Measurements from ENCODE around the gene CACNB4. TPM values are rescaled to one million over a fixed set of nuclear protein-coding genes. Genes with fewer than 3 reads are reported as not detected.
A peak's percentile ranks its signal among the peaks of the same experiment; 100 is the strongest.
"Not testable (repeated sequence)": the region's sequence is repeated elsewhere in the genome, so short reads cannot be mapped to it uniquely, and the experiment has no call there.

Gene CACNB4
- total RNA-seq, 3 donors from 2014 or later: 0.05 to 0.26 (median 0.15) TPM

DNA sequence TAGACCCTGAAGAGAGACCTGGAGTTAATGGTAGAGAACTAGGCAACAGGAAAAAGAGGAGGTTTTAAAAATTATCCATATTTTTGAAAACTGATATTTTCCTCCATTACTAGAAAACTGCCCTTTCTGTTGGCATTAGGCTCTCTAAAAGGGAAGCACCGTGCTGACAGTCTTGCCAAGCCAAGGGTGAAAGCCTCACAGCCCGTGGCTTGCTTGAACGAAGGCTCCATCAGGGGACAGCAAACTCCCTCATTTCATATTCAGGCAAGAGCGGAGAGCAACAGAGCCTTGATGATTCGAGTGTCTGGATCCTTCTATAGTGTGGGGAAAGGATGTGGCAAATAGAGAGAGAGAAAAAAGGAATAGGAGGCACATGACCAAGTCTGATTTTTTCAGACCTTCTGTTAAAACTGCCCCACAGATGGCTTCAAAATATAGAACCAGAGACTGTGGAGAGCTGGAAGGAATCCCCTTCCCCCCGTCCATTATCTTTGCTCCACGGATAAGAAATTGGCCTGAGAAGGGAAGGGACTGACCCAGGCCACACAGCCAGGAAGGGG is 67.0 kb downstream of the CACNB4 start:
- Mint-ChIP-seq H3K4me3 (no peak overlapping the region), H3K27me3 (ENCODE audit: low read depth) (peaks cover 9% of the 10 kb centered on the region), H3K9me3 (no peaks in the 10 kb centered on the region), H3K4me1 (ENCODE audit: low read depth) (no peaks in the 10 kb centered on the region), H3K36me3 (ENCODE audit: insufficient read depth) (no peaks in the 10 kb centered on the region)
- no peak for ATAC-seq
- DNase-seq: no peak

DNA sequence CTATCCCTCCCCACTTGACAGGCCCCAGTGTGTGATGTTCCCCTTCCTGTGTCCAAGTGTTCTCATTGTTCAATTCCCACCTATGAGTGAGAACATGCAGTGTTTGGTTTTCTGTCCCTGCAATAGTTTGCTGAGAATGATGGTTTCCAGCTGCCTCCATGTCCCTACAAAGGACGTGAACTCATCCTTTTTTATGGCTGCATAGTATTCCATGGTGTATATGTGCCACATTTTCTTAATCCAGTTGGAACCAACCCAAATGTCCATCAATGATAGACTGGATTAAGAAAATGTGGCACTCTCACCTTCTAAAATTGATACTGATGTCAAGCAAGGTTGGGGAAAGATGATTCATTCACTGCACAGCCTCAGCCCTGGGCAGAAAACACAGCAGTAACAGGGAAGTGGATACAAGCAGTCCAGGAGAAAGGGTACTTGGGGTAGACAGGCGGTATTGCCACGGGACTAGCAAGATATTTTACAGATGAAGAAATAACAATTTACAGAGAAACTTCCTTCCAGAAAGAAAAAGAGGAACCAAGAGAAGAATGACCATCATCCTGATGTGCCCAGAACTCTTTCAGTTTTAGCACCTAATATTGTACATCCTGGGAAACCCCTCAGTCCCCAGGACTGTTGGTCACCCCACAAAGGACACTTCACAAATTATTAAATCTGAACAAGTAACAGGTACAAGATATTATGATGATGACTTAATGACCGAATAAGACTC is 68.1 kb downstream of the CACNB4 start:
- peaks cover 12% of the 10 kb centered on the region for H3K27me3 Mint-ChIP-seq (ENCODE audit: low read depth)
- H3K4me1 Mint-ChIP-seq (ENCODE audit: low read depth); DNase-seq; H3K9me3 Mint-ChIP-seq; H3K4me3 Mint-ChIP-seq; H3K36me3 Mint-ChIP-seq (ENCODE audit: insufficient read depth); ATAC-seq: not testable (repeated sequence)

DNA sequence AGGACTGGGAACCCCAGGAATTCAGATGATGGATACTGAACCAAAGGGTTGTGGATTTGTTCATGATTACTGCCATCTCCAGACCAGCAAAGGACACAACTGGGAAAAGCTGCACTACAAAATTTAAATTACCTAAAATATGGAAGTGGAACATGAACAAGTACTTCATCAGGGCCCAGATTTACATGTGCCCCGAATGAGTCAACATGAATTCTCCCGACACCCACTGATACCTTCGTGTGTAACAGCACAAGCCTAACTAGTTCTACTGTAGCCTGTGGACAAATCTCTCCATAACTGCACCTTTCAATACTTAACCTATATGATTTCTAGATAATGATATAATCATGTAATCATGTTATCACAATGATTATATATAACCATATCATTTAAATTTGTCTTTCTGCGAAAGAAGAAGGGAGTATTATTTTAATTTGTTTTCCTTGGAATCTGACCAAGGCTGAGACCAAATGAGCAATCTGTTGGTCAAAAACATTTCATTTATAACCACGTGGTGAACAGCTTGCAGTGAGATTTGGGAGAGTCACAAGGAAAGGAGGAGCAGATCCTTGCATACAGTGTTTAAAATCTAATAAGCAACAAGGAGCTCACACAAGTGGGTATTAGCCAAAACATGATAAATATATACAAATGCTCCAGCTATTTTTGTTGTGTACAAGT is 70.5 kb downstream of the CACNB4 start:
- Mint-ChIP-seq H3K27me3 (ENCODE audit: low read depth) (peaks cover 13% of the 10 kb centered on the region), H3K4me1 (ENCODE audit: low read depth) (peaks cover 2% of the 10 kb centered on the region), H3K36me3 (ENCODE audit: insufficient read depth) (no peaks in the 10 kb centered on the region), H3K4me3 (no peak overlapping the region), H3K9me3 (no peaks in the 10 kb centered on the region)
- ATAC-seq: no peak
- DNase-seq: no peak

DNA sequence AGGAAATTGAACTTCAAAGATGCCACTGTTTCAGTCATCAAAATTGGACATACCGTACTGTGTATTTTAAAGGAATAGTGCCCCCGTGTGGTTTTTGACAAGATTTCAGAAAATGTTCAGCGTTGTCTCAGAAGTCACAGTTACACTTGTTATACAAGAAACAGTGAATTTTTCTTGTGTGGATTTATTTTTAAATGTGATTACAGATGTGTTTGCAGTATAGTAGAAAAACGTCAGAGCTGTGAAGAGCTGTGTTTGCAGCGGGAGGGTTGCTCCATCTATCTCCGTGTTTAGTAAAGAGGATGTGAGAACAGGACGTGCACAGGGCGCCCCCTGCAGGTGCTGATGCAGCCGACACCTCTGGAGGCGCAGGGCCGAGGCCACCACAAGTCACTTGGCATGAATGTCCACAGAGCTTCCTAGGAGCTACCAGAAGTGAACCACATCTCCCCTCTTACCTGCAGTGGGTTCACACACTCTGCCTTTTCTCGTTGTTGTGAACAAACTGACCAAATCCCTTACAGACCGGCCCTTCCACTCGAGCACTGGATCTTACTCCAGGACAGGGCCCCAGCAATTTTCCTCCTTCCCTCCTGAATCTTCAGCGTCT is 73.1 kb downstream of the CACNB4 start:
- peak; percentile 64 for DNase-seq
- peak overlapping the region; percentile 76 for H3K4me3 Mint-ChIP-seq
- H3K36me3 Mint-ChIP-seq (ENCODE audit: insufficient read depth): no peaks in the 10 kb centered on the region
- H3K4me1 Mint-ChIP-seq (ENCODE audit: low read depth): peaks cover 2% of the 10 kb centered on the region
- peaks cover 13% of the 10 kb centered on the region for H3K27me3 Mint-ChIP-seq (ENCODE audit: low read depth)
- peak; percentile 95 to 97 for ATAC-seq
- H3K9me3 Mint-ChIP-seq: no peaks in the 10 kb centered on the region

DNA sequence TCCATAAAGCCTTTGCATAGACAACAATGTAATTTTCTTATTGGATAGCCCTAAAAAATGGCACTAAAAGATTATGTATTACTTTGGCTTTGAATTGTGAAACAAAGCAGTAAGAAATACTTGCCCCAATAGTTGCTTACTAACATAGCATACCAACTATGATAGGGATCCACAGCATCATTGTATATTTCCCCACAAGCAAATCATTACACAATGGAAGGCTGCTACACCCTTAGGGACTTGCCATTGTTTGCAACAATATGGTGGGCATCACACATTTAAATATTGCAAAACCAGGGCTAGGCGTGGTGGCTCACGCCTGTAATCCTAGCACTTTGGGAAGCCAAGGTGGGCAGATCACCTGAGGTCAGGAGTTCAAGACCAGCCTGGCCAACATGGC is 74.4 kb downstream of the CACNB4 start:
- no peaks in the 10 kb centered on the region for H3K36me3 Mint-ChIP-seq (ENCODE audit: insufficient read depth)
- peaks cover 15% of the 10 kb centered on the region for H3K27me3 Mint-ChIP-seq (ENCODE audit: low read depth)
- no peak for DNase-seq
- no peak overlapping the region for H3K4me3 Mint-ChIP-seq
- H3K9me3 Mint-ChIP-seq: no peaks in the 10 kb centered on the region
- peaks cover 2% of the 10 kb centered on the region for H3K4me1 Mint-ChIP-seq (ENCODE audit: low read depth)
- ATAC-seq: no peak

DNA sequence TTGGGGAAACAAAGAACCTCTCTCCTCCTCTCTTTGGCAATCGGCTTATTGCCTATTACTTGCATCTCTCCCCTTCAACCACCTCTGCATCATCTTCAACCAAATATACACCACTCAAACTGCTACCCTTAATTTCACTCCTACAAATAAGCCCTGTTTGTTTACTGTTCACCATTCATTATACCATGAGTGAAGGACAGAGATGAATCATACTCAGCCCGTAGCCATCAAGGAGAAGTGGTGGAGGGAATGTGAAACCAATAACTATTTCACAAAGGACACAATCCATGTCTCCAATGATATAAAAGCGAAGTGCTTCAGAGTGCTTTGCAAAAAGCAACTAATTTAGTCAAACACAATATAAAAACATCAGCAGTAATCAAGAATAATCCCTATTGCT is 76.8 kb downstream of the CACNB4 start:
- peaks cover 15% of the 10 kb centered on the region for H3K27me3 Mint-ChIP-seq (ENCODE audit: low read depth)
- ATAC-seq: no peak
- H3K9me3 Mint-ChIP-seq: no peaks in the 10 kb centered on the region
- no peaks in the 10 kb centered on the region for H3K36me3 Mint-ChIP-seq (ENCODE audit: insufficient read depth)
- no peak for DNase-seq
- H3K4me1 Mint-ChIP-seq (ENCODE audit: low read depth): peaks cover 2% of the 10 kb centered on the region
- no peak overlapping the region for H3K4me3 Mint-ChIP-seq

DNA sequence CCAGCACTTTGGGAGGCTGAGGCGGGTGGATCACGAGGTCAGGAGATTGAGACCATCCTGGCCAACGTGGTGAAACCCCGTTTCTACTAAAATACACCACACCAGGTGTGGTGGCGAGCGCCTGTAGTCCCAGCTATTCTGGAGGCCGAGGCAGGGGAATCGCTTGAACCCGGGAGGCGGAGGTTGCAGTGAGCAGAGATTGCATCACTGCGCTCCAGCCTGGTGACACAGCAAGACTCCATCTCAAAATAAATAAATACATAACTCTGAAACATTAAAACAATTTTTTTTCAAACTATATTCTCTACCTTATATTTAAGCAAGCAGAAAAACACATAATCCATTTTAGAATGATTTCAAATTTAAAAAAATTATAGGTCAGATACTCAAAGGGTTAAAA is 77.8 kb downstream of the CACNB4 start:
- not testable (repeated sequence) for H3K4me3 Mint-ChIP-seq; H3K4me1 Mint-ChIP-seq (ENCODE audit: low read depth); DNase-seq; H3K9me3 Mint-ChIP-seq; ATAC-seq; H3K36me3 Mint-ChIP-seq (ENCODE audit: insufficient read depth)
- H3K27me3 Mint-ChIP-seq (ENCODE audit: low read depth): peaks cover 14% of the 10 kb centered on the region

DNA sequence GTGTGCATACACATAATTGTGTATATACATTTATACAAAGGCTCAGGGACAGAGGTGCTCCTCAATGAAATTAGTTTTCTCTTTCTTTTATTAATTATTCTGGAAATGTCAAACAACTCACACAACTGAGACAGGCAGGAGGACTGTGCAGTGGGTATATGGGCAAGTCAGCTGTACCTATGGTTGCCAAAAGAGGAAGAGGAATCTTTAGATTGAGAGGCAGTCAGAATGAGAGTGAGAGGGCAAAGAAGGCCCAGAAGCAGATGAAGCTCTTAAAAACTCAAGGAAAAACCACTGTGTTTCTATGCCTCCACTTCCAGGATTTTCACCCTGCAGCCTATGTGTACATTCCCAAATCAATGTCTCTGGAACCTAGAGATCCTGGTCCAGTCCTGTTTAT is 79.1 kb downstream of the CACNB4 start:
- no peaks in the 10 kb centered on the region for H3K9me3 Mint-ChIP-seq
- no peak for ATAC-seq
- peaks cover 12% of the 10 kb centered on the region for H3K27me3 Mint-ChIP-seq (ENCODE audit: low read depth)
- H3K36me3 Mint-ChIP-seq (ENCODE audit: insufficient read depth): no peaks in the 10 kb centered on the region
- DNase-seq: no peak
- H3K4me3 Mint-ChIP-seq: no peak overlapping the region
- no peaks in the 10 kb centered on the region for H3K4me1 Mint-ChIP-seq (ENCODE audit: low read depth)

DNA sequence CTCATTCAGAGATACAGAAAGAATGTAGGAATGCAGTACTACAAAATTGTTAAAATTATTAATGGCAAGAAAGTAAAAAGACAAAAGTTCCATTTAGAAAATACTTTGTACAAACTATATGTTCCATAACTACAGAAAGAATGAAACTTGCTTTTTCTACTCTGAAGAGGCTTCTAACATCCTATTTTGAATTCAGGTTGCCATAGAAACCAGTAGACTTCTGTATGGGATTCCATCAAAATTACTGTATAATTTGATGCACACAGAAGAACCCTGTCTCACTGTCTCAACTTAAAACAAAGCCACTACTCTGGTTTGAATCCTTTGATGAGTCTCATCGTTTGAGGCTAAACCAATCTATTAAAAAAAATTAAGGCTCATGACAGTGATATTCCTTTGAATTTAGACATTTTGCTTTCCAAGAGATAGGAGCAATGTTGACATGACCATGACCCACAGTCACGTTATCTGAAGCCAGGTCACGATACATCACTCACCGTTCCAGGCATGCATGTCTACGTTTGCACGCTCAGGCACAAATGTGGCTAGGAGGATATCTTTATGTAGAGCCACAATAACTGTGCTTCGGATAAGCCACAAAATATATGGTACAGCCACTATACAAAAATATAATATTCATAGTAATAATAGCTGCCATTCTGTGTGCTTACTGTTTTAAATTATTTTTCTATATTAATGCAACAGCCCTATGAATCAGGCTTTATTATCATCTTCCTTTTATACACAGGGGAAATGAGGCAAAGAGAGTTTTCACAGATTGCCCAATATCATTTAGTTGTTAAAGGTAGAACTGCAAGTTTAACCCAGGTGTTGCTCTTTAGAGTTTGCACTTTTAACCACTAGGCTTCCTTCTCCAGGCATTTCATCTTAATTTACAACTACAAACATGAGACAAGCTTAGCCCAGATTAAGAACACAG is 82.4 kb downstream of the CACNB4 start:
- H3K4me1 Mint-ChIP-seq (ENCODE audit: low read depth): no peaks in the 10 kb centered on the region
- peaks cover 5% of the 10 kb centered on the region for H3K27me3 Mint-ChIP-seq (ENCODE audit: low read depth)
- no peaks in the 10 kb centered on the region for H3K36me3 Mint-ChIP-seq (ENCODE audit: insufficient read depth)
- ATAC-seq: no peak
- no peak overlapping the region for H3K4me3 Mint-ChIP-seq
- DNase-seq: no peak
- no peaks in the 10 kb centered on the region for H3K9me3 Mint-ChIP-seq

DNA sequence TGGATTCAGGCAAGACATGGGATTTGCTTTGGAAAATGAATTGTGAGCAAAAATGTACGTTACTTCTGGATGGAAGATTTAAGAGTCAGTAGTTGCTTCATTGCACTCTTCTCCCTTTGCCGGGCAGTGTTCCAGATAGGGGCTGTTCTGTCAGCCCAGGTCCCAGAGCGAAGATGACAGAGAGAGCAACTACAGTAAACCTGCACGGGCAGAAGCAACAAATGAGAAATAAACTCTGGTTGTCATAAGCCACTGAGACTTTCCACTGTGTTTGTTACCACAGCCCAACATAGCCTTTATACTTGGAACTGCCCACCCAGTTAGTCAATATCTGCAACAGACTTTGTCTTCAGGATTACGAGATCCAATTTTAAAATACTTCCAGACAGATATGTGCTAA is 83.3 kb downstream of the CACNB4 start:
- ATAC-seq (no peak), DNase-seq (no peak)
- no peaks in the 10 kb centered on the region for H3K4me1 Mint-ChIP-seq (ENCODE audit: low read depth)
- H3K9me3 Mint-ChIP-seq: no peaks in the 10 kb centered on the region
- H3K4me3 Mint-ChIP-seq: no peak overlapping the region
- H3K27me3 Mint-ChIP-seq (ENCODE audit: low read depth): peaks cover 5% of the 10 kb centered on the region
- no peaks in the 10 kb centered on the region for H3K36me3 Mint-ChIP-seq (ENCODE audit: insufficient read depth)

DNA sequence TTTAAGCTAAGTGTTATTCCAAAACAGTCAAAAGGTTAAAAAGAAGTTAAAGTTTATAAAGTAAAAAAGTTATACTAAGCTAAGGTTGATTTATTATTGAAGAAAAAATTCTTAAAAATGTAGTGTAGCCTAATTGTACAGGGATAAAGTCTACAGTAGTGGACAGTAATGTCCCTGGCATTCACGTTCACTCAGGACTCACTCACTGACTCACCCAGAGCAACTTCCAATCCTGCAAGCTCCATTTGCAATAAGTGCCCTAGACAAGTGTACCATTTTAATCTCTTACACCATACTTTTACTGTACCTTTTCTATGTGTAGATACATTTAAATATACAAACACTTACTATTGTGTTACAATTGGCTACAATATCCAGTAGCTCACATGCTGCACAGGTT is 86.1 kb downstream of the CACNB4 start:
- no peaks in the 10 kb centered on the region for H3K4me1 Mint-ChIP-seq (ENCODE audit: low read depth)
- no peaks in the 10 kb centered on the region for H3K36me3 Mint-ChIP-seq (ENCODE audit: insufficient read depth)
- no peak for DNase-seq
- no peak overlapping the region for H3K4me3 Mint-ChIP-seq
- ATAC-seq: no peak
- H3K27me3 Mint-ChIP-seq (ENCODE audit: low read depth): peaks cover 2% of the 10 kb centered on the region
- H3K9me3 Mint-ChIP-seq: no peaks in the 10 kb centered on the region

DNA sequence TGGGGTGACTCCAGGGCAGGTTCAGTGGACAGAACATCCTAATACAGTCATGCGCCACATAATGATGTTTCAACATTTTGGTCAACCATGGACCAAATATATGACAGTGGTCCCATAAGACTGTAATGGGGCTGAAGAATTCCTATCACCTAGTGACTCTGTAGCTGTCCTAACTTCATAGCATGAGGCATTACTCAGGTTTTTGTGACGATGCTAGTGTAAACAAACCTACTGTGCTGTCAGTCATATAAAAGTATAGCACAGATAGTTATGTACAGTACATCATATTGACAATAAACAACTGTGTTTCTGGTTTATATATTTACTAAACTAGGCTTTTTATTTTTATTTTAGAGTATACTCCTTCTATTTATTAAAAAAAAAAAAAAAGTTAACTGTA is 87.1 kb downstream of the CACNB4 start:
- Mint-ChIP-seq H3K4me1 (ENCODE audit: low read depth) (no peaks in the 10 kb centered on the region), H3K9me3 (no peaks in the 10 kb centered on the region), H3K27me3 (ENCODE audit: low read depth) (peaks cover 2% of the 10 kb centered on the region), H3K36me3 (ENCODE audit: insufficient read depth) (no peaks in the 10 kb centered on the region), H3K4me3 (no peak overlapping the region)
- no peak for ATAC-seq
- no peak for DNase-seq

DNA sequence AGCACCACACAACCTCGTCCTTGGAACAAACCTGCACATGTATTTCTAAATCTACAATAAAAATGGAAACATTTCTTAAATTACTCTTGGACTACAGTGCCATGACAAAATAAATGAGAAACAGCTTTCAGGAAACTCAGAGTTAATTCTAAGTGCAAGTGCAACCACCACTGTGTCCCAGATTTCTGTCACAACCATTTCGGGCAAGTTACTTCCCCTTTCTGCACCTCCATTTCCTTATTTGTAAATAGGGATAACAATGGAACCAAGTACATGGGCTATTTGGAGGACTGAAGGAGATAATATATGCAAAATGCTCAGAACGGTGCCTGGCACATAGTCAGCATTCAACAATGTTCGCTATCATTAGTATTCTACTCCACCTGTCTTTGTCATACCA is 93.2 kb downstream of the CACNB4 start:
- no peaks in the 10 kb centered on the region for H3K9me3 Mint-ChIP-seq
- peaks cover 7% of the 10 kb centered on the region for H3K4me1 Mint-ChIP-seq (ENCODE audit: low read depth)
- no peak overlapping the region for H3K4me3 Mint-ChIP-seq
- H3K27me3 Mint-ChIP-seq (ENCODE audit: low read depth): peaks cover 2% of the 10 kb centered on the region
- H3K36me3 Mint-ChIP-seq (ENCODE audit: insufficient read depth): no peaks in the 10 kb centered on the region
- DNase-seq (no peak), ATAC-seq (no peak)

DNA sequence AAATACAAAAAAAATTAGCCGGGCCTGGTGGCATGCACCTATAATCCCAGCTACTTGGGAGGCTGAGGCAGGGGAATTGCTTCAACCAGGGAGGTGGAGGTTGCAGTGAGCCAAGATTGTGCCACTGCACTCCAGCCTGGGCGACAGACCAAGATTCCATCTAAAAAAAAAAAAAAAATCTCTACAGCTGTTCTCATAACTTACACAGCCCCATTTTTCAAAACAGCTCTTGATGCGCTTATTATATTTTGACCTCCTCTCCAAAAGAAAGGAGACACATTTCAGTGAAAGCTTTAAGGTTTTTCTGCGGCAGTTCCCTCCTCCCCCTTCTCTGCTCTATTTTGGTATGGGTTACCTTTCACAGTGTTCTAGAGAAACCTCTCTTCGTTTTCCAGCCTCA is 95.6 kb downstream of the CACNB4 start:
- not testable (repeated sequence) for H3K4me3 Mint-ChIP-seq; ATAC-seq; DNase-seq; H3K27me3 Mint-ChIP-seq (ENCODE audit: low read depth); H3K9me3 Mint-ChIP-seq; H3K36me3 Mint-ChIP-seq (ENCODE audit: insufficient read depth); H3K4me1 Mint-ChIP-seq (ENCODE audit: low read depth)
